ENCODE data around the gene TRABD2B. TPM values are rescaled to one million over a fixed set of nuclear protein-coding genes. Genes with fewer than 3 reads are reported as not detected.

The TRABD2B gene
- total RNA-seq, 1 donor = under 0.01 TPM

DNA sequence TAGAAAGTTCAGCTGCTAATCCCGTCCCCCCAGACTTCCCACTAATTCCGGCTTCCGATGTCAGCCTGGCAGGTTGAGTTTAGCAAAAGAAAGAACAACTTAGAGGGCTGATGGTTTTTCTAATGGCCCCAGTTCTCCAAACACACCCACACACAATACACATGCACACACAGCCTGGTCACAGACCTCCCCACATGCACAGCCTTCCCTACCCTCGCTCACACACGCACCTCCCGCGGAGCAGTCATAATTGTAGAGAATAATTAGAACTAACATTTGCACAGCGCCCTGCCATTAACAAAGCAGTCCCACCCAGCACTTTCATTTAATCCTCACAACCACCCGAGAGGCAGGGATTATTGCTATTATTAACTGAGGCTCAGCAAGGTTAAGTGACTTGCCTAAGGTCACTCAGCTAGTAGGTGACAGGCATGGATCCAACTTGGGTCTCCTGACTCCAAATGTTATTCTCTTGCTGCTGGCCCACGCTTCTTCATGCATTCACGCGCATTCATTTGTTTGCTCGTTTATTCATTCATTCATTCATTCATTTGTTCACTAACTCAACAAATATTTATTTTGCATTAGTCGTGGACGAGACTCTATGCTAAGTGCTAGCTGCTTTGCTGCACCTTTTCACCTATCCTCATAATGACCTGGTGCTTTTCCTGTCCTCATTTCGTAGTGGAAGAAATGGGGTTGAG is 284.4 kb downstream of the TRABD2B start:
- H4K20me1 ChIP-seq (ENCODE audit: insufficient read depth, low read length) = no peaks in the 10 kb centered on the region
- no peak overlapping the region for H2AFZ ChIP-seq (ENCODE audit: low read length)
- no peak overlapping the region for H3K4me3 ChIP-seq (ENCODE audit: insufficient read depth, low read length)
- H3K4me2 ChIP-seq (ENCODE audit: insufficient read depth, low read length) = no peak overlapping the region
- peaks cover 6% of the 10 kb centered on the region for H3K4me1 ChIP-seq (ENCODE audit: insufficient read depth, low read length)
- no peaks in the 10 kb centered on the region for H3K36me3 ChIP-seq (ENCODE audit: insufficient read depth, low read length)
- no peaks in the 10 kb centered on the region for H3K9me3 ChIP-seq (ENCODE audit: low read depth, low read length)
- no peak for DNase-seq (ENCODE audit: insufficient read length, low spot score, missing footprints)
- H3K79me2 ChIP-seq (ENCODE audit: insufficient read depth, low read length) = no peaks in the 10 kb centered on the region
- H3K27me3 ChIP-seq (ENCODE audit: insufficient read depth, low read length) = peaks cover 63% of the 10 kb centered on the region
- TF ChIP-seq, protein P1, sequence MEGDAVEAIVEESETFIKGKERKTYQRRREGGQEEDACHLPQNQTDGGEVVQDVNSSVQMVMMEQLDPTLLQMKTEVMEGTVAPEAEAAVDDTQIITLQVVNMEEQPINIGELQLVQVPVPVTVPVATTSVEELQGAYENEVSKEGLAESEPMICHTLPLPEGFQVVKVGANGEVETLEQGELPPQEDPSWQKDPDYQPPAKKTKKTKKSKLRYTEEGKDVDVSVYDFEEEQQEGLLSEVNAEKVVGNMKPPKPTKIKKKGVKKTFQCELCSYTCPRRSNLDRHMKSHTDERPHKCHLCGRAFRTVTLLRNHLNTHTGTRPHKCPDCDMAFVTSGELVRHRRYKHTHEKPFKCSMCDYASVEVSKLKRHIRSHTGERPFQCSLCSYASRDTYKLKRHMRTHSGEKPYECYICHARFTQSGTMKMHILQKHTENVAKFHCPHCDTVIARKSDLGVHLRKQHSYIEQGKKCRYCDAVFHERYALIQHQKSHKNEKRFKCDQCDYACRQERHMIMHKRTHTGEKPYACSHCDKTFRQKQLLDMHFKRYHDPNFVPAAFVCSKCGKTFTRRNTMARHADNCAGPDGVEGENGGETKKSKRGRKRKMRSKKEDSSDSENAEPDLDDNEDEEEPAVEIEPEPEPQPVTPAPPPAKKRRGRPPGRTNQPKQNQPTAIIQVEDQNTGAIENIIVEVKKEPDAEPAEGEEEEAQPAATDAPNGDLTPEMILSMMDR (IDR thresholded peaks at IDR 0.05; ENCODE audit: extremely low read depth, low read depth, low read length) = no peak
- no peak overlapping the region for H3K27ac ChIP-seq (ENCODE audit: low read depth, low read length)

DNA sequence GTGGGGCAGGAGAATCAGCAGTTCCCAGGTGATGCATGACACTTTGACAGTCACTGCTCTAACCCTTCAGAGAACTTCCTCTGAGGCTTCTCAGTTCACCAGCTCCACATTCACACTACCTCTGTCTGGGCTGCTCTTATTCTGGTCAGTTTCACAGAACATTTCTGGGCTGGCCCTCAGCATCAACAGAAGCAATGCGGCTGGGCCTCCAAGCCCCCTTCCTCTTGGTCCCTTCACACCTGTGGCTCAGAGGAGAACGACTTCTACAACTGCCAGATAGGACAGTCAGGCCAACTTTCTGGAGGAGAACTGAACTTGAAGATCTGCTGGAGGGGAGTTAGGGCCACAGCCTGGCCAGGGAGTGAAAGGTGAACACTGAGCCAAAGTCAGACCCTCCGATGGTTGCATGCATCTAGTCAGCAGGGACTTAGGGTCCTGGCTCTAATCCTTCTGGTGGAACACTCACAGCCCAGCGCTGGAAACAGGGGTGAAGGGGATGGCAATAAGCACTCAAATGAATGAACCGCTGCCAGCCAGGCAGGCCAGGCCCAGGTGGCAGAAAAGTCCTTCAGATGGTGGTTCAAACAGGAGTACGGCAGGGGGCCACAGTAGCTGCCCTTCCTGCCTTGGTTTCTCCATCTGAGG is 285.2 kb downstream of the TRABD2B start:
- H3K27ac ChIP-seq (ENCODE audit: low read depth, low read length) = no peak overlapping the region
- no peaks in the 10 kb centered on the region for H3K9me3 ChIP-seq (ENCODE audit: low read depth, low read length)
- H3K4me3 ChIP-seq (ENCODE audit: insufficient read depth, low read length) = no peak overlapping the region
- no peak overlapping the region for H3K4me2 ChIP-seq (ENCODE audit: insufficient read depth, low read length)
- DNase-seq (ENCODE audit: insufficient read length, low spot score, missing footprints) = no peak
- H4K20me1 ChIP-seq (ENCODE audit: insufficient read depth, low read length) = no peaks in the 10 kb centered on the region
- peaks cover 6% of the 10 kb centered on the region for H3K4me1 ChIP-seq (ENCODE audit: insufficient read depth, low read length)
- no peaks in the 10 kb centered on the region for H3K36me3 ChIP-seq (ENCODE audit: insufficient read depth, low read length)
- no peaks in the 10 kb centered on the region for H3K79me2 ChIP-seq (ENCODE audit: insufficient read depth, low read length)
- H3K27me3 ChIP-seq (ENCODE audit: insufficient read depth, low read length) = peaks cover 66% of the 10 kb centered on the region
- H2AFZ ChIP-seq (ENCODE audit: low read length) = no peak overlapping the region
- TF ChIP-seq, protein P1 (IDR thresholded peaks at IDR 0.05; ENCODE audit: extremely low read depth, low read depth, low read length) = no peak

DNA sequence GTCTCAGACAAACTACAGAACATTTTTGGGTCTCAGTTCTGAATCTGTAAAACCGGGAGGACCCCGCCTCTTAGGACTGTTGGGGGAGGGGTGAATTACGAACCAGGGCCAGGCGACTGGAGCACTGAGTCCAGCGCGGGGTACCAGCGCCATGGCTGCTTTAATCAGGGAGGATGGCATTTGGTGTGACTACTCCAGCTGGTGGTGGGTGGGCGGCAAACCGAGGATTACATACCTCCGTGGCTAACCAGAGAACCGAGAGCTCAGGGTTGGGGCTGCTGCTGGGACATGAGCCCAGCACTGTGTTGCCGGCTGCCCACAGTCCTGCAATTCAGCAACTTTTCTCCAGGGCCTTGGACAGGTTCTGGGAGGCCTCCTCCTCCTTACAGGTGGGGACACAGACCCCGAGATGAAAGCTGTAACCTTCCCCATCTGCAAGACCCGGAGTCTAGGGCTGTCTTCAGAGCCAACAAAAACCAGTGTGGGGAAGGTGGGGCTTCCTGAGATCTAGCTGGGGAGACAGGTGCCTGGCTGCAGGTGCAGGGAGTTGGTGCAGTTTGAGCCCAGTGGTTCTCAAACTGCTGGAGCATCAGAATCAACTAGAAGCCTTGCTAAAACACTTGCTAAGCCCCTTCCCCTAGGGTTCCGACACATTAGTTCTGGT is 285.9 kb downstream of the TRABD2B start:
- Histone ChIP-seq H3K9me3 (ENCODE audit: low read depth, low read length) (no peaks in the 10 kb centered on the region), H3K27me3 (ENCODE audit: insufficient read depth, low read length) (peaks cover 68% of the 10 kb centered on the region), H3K27ac (ENCODE audit: low read depth, low read length) (no peak overlapping the region), H4K20me1 (ENCODE audit: insufficient read depth, low read length) (no peaks in the 10 kb centered on the region), H3K36me3 (ENCODE audit: insufficient read depth, low read length) (no peaks in the 10 kb centered on the region), H3K79me2 (ENCODE audit: insufficient read depth, low read length) (no peaks in the 10 kb centered on the region), H3K4me2 (ENCODE audit: insufficient read depth, low read length) (no peak overlapping the region), H2AFZ (ENCODE audit: low read length) (no peak overlapping the region), H3K4me3 (ENCODE audit: insufficient read depth, low read length) (no peak overlapping the region), H3K4me1 (ENCODE audit: insufficient read depth, low read length) (peaks cover 6% of the 10 kb centered on the region)
- DNase-seq (ENCODE audit: insufficient read length, low spot score, missing footprints) = no peak
- TF ChIP-seq, protein P1 (IDR thresholded peaks at IDR 0.05; ENCODE audit: extremely low read depth, low read depth, low read length) = no peak

Other genes with a start within 250 kb of the TRABD2B start
- gene SLC5A9, start 225.3 kb upstream of the TRABD2B start, total RNA-seq = not detected in 2 replicates

Measured in osteoblast (primary cell).